Adipocyte (in vitro differentiated cells): ENCODE data around the gene KCNF1.

ENCODE experiments used
- DNase-seq: peaks from one replicate; pipeline ENCODE4 v3.0.0-alpha.2; 2015; ENCODE audit warnings: low read depth
- H3K27me3 ChIP-seq: replicated peaks from 2 replicates; pipeline ENCODE4 v1.7.0; 2013; ENCODE audit warnings: mild to moderate bottlenecking, low read length, moderate library complexity; ENCODE audit not compliant: control insufficient read depth, insufficient read depth
- H3K36me3 ChIP-seq: 2 replicates; pipeline ENCODE4 v1.7.0; 2013; ENCODE audit warnings: low read length, mild to moderate bottlenecking, moderate library complexity; ENCODE audit not compliant: control insufficient read depth, insufficient read depth, severe bottlenecking
- H3K4me1 ChIP-seq: 2 replicates; pipeline ENCODE4 v1.7.0; 2013; ENCODE audit warnings: mild to moderate bottlenecking, low read length, moderate library complexity; ENCODE audit not compliant: control insufficient read depth, insufficient read depth
- H3K4me3 ChIP-seq: 2 replicates; pipeline ENCODE4 v1.7.0; 2013; ENCODE audit warnings: mild to moderate bottlenecking, low read length, moderate library complexity
- H3K9ac ChIP-seq: 2 replicates; pipeline ENCODE4 v1.7.0; 2013; ENCODE audit warnings: mild to moderate bottlenecking, low read length, moderate library complexity
- H3K9me3 ChIP-seq: 2 replicates; pipeline ENCODE4 v1.7.0; 2013; ENCODE audit warnings: mild to moderate bottlenecking, low read length, moderate library complexity; ENCODE audit not compliant: control insufficient read depth

The KCNF1 gene

DNA sequence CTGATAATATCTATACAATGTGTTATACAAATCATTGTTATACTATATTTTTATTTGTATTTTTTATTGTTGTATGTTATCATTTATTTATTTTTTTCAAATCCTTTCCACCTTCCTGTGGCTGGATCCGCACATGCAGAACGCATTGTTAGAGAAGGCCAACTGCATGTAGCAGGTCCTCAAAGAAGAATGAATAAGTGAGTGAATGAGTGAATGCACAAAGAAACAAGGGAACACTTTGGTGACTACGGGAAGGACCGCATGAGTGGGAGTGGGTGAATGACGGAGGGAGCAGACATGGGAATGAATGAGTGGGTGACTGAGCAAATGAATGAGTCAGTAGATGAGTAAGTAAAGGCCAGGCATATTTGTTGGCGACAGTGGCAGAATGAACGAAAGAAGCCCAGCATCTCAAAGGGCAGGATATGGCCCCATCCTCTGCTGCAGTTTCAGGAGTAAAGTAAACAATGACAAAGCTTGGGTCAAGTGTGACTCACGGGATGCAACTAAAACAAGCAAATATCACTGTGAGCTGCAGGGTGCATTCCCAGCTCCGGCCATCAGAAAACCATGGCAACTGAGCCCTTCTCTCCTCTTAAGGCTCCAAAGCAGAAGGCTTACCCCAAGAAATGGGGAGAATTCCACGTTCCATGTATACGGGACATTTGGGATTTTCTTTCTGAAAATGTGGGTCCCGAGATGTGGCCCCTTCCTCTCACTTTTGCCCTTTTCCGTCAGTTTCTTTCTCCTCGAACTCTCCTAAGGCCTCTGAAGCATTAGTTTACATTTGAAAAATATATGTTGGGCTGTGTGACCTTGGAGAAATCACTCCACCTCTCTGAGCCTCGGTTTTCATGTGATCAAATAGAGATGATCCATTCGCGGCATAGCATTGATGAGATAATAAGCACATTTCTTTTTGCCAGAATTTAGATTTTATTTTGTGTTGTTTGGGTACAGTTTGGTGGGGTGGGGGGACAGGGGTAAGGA lies 24.5 kb downstream of the KCNF1 start:
- peak; percentile 89 for DNase-seq

DNA sequence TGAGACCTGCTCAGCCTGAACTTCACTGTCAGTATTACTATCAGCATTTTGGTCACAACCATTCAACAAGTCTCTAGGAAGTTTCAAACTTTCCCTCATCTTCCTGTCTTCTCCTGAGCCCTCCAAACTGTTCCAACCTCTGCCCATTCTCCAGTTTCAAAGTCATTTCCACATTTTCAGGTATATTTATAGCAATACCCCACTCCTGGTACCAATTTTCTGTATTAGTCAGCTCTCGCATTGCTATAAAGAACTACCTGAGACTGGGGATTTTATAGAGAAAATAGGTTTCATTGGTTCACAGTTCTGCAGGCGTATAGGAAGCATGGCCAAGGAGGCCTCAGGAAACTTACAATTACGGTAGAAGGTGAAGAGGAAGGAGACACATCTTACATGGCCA lies 27.3 kb downstream of the KCNF1 start:
- H3K36me3 ChIP-seq, result no peaks in the 10 kb centered on the region
- H3K4me3 ChIP-seq, result no peak overlapping the region
- peaks cover 21% of the 10 kb centered on the region for H3K9me3 ChIP-seq
- H3K9ac ChIP-seq, result no peak overlapping the region
- no peak for DNase-seq
- peaks cover 10% of the 10 kb centered on the region for H3K4me1 ChIP-seq
- H3K27me3 ChIP-seq, result peaks cover 15% of the 10 kb centered on the region

More for the DNA sequence above, 24.5 kb downstream of the KCNF1 start:
- Histone ChIP-seq H3K9ac (no peak overlapping the region), H3K9me3 (peaks cover 21% of the 10 kb centered on the region), H3K4me3 (no peak overlapping the region), H3K27me3 (peaks cover 4% of the 10 kb centered on the region), H3K4me1 (peaks cover 20% of the 10 kb centered on the region), H3K36me3 (no peaks in the 10 kb centered on the region)

DNA sequence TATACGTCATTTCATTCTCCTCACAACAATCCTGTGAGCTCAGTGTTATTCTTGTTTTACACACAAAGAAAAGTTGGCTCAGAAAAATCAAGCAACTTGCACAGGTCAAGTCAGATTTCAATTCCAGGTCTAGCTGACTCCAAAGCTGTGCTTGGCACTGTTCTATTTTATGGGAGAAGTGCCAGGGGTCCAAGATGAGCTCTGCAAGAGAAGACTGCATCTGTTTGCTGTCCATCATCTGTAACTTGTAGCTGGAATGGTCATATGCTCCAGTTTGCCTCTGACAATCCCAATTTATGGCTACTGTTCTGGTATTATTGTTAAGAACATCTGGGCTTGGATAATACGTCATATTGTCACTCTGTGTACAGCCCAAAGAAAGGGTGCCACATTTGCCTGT lies 28.9 kb downstream of the KCNF1 start:
- Histone ChIP-seq H3K9me3 (peaks cover 21% of the 10 kb centered on the region), H3K4me3 (no peak overlapping the region), H3K36me3 (no peaks in the 10 kb centered on the region), H3K9ac (no peak overlapping the region), H3K4me1 (peaks cover 5% of the 10 kb centered on the region), H3K27me3 (peaks cover 25% of the 10 kb centered on the region)
- no peak for DNase-seq

DNA sequence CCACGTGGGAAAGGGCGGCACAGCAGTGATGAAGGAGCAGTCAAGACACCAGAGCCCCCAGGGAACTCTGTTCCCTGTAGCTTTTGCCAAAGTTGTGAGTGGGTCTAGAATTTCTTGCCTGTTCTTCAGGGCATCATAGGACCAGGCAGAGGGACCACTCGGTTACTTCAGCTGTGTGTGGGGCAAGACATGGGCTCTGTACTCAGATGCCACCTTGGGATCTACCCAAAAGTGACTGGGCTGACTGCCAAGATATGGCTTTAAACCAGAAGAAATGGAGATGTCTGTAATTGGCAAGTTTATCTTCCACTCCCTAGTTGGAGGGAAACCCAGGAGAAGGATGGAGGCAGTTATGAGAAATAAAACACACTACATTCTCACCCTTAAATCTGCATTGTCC lies 29.6 kb downstream of the KCNF1 start:
- no peak overlapping the region for H3K4me3 ChIP-seq
- H3K9me3 ChIP-seq, result peaks cover 21% of the 10 kb centered on the region
- no peak overlapping the region for H3K9ac ChIP-seq
- H3K27me3 ChIP-seq, result peaks cover 25% of the 10 kb centered on the region
- H3K4me1 ChIP-seq, result peaks cover 4% of the 10 kb centered on the region
- H3K36me3 ChIP-seq, result no peaks in the 10 kb centered on the region
- no peak for DNase-seq

DNA sequence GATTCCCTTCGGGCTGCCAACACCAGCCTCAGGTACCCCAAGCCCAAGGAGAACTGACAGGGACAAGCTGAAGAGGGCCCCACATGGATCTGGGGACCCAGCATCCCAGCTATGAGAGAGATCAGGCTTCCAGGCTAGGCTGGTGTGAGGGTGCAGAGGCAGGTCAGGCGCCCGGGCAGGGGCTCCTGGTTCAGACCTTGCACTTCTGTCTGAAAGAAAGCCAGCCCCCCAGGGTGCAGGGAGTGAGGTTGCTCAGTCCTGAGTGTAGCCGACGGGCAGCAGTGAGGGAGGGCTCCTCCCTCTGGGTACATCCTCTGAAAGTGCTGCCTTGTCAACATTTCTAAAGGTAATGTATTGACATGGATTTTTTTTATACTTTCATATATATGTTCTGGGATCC lies 33.1 kb downstream of the KCNF1 start:
- Histone ChIP-seq H3K9me3 (peaks cover 14% of the 10 kb centered on the region), H3K4me1 (no peaks in the 10 kb centered on the region), H3K27me3 (peaks cover 37% of the 10 kb centered on the region), H3K36me3 (no peaks in the 10 kb centered on the region), H3K4me3 (no peak overlapping the region), H3K9ac (no peak overlapping the region)
- DNase-seq, result no peak

DNA sequence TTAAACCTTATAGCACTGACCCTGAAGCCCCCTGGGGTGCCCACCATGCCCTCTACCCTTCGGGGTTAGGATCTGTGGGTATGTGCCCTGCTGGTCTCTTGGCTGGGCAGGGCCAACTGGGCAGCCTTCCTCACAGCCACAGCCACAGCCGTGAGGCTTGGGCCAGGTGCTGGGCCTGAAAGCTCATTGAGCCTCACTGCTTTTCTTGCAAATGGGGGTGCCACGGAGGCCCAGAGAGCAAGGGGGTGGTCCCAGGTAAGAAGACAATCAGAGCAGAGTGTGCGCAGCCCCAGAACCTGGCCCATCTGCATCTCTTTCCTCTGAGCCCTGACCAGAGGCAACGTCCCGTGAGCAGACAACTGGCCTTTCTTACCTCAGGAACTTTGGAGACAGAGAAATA lies 34.7 kb downstream of the KCNF1 start:
- Histone ChIP-seq H3K4me3 (no peak overlapping the region), H3K9ac (no peak overlapping the region), H3K36me3 (no peaks in the 10 kb centered on the region), H3K27me3 (peaks cover 44% of the 10 kb centered on the region), H3K9me3 (peaks cover 10% of the 10 kb centered on the region), H3K4me1 (no peaks in the 10 kb centered on the region)
- no peak for DNase-seq

DNA sequence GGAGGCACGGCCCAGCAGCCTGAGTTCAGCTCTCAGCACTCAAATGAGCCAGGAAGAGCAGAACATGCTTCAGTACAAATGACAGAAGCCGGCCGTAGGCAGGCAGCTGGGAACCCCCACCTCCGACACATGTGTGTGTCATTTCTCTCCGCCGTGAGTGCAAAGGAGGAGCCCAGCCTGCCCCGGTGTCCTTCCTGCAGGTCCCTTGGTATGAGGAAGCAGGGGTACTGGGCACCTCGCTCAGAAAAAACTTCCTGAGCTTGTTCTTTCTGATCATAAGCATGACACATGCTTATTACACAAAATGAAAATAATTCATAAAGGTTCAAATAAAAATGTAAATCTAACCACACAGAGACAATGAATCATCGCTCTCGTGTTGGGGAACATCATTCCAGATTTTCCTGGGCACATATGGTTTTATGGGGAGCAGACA lies 35.3 kb downstream of the KCNF1 start:
- Histone ChIP-seq H3K9me3 (peaks cover 10% of the 10 kb centered on the region), H3K9ac (no peak overlapping the region), H3K4me1 (no peaks in the 10 kb centered on the region), H3K27me3 (peaks cover 50% of the 10 kb centered on the region), H3K36me3 (no peaks in the 10 kb centered on the region), H3K4me3 (no peak overlapping the region)
- DNase-seq, result peak; percentile 24

DNA sequence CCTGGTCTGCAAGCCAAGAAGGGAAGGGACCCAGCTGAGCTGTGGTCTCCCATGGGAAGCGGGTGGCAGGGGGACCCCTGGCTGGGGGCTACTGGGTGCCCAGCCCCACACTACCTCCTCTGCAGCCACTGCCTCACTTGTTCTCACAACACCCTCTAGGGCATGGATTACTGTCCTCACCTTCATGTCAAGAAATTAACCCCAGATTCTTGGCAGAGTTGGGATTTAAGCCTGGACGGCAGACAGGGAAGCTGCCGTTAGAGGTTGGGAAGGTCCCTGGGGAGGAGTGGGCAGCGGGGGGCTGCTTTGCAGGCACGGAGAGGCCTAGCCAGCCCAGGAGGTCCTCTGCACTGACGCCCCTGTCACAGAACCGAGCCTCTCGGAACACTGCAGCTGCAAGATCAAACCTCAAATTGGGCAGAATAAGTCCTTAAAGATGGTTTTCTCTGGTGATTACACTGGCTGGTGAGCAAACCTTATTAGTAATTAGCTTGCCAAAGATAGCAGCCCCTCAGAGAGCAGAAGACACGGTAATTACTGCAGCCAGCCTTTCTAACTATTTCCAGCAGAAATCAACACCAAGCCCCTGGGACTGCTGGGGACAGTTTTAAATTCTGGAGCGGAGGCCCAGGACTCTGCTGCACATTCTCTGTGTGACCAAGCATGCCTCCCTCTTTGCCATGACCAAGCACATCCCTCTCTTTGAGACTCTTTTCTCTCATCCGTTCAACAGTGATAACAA lies 35.9 kb downstream of the KCNF1 start:
- Histone ChIP-seq H3K4me3 (no peak overlapping the region), H3K4me1 (no peaks in the 10 kb centered on the region), H3K36me3 (no peaks in the 10 kb centered on the region), H3K9me3 (peaks cover 10% of the 10 kb centered on the region), H3K27me3 (peaks cover 51% of the 10 kb centered on the region), H3K9ac (no peak overlapping the region)
- no peak for DNase-seq

DNA sequence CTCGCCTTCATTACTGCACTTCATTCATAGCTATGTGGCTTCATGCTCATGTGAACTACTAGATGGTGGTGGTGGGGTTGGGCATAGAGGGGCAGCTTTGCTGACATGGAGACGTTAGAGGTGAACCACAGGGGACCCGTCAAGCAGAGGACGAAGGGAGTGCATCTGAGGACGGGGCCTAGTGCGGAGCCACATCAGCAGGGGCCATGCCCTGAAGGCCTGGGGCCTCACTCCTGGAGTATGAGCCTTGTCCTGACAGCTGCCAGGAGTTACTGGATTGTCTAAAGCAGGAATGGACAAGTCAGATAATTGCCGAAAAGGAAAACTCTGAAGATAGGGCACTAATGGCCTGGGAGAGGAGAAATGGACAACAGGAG lies 36.4 kb downstream of the KCNF1 start:
- Histone ChIP-seq H3K9ac (no peak overlapping the region), H3K9me3 (peaks cover 10% of the 10 kb centered on the region), H3K36me3 (no peaks in the 10 kb centered on the region), H3K4me3 (no peak overlapping the region), H3K4me1 (no peaks in the 10 kb centered on the region), H3K27me3 (peaks cover 47% of the 10 kb centered on the region)
- DNase-seq, result no peak

DNA sequence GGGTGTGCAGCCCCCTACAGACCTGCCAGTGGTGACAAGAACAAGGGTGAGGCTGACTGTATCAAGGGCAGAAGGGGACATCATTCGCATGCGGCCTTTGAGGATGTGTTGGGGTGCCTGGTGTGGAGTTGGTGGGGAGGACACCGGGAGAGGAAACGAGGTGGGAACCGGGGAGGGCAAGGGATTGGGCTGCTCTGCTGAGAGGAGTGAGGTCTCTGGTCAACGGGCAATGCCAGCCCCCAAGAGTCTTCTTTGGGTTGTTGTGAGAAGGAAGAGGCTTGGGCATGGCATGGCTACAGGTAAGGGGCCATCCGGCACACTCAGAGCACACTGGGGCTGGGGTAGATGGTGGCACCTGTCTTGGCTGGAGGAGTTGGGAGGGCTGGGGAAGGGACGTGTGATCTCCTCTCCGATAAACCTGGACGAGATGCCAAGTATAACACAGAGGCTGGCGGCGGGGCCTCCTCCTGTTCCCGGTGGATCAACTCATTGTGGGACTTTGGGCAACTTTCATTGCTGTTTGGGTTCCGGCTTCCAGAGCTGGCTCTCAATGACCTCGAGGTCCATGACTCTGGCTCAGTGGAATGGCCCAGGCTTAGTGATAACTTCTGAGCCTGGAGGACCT lies 37.0 kb downstream of the KCNF1 start:
- Histone ChIP-seq H3K27me3 (peaks cover 42% of the 10 kb centered on the region), H3K4me3 (no peak overlapping the region), H3K36me3 (no peaks in the 10 kb centered on the region), H3K9me3 (peaks cover 10% of the 10 kb centered on the region), H3K4me1 (no peaks in the 10 kb centered on the region), H3K9ac (no peak overlapping the region)
- DNase-seq, result no peak

DNA sequence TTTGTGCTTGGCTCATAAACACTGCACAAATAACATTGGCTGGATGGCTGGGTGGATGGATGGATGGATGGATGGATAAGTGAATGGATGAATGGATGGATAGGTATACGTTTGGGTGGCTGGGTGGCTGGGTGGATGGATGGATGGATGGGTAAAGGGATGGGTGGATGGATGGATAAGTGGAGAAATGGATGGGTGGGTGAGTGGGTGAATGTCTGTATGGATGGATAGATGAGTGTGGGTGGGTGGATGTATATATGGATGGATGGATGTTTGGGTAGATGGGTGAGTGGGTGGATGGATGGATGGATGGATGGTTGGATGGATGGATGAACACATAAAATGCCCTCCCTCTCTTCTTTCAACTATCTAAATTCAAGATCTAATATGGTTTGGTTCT lies 38.1 kb downstream of the KCNF1 start:
- Histone ChIP-seq H3K36me3 (no peaks in the 10 kb centered on the region), H3K27me3 (peaks cover 32% of the 10 kb centered on the region), H3K9ac (no peak overlapping the region), H3K9me3 (peaks cover 10% of the 10 kb centered on the region), H3K4me1 (no peaks in the 10 kb centered on the region), H3K4me3 (no peak overlapping the region)
- no peak for DNase-seq
